GM19328 (cell line): ENCODE results near the gene GIMAP5.
A peak's percentile ranks its signal among the peaks of the same experiment; 100 is the strongest.

Source experiments
- ATAC-seq: cut with Tn5 transposase; IDR thresholded peaks from one replicate; pipeline ENCODE4 v1.9.1; 2021; ENCODE audit warnings: mild to moderate bottlenecking, moderate library complexity; ENCODE audit not compliant: unreplicated experiment

Gene GIMAP5

GRCh38 chr7:150734254-150734653 is 3.0 kb upstream of the GIMAP5 start:
- ATAC-seq: no peak

GRCh38 chr7:150735596-150736358 is 1.4 kb upstream of the GIMAP5 start:
- ATAC-seq: no peak

GRCh38 chr7:150736864-150737263 is 354 bp upstream of the GIMAP5 start:
- peak; percentile 11 for ATAC-seq

DNA sequence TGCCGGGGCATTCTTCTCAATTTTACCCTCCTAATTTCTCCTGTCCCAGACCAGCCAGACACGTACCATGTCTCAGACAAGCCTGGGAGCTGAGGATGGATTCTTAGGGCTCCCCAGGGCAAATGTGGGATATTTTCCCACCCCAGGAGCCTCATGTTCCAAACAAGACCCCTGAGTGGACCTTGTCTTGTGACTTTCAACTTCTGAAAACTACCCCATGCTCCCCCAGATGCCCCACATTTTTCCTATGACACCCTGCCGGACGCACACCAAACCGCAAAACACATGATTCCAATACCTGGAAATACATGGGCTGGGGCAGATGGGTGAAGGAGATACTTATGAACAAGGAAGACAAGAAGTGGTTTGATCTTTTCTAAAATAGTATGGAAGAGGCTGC is 874 bp downstream of the GIMAP5 start:
- no peak for ATAC-seq

GRCh38 chr7:150738591-150739001 is 1.4 kb downstream of the GIMAP5 start:
- no peak for ATAC-seq

DNA sequence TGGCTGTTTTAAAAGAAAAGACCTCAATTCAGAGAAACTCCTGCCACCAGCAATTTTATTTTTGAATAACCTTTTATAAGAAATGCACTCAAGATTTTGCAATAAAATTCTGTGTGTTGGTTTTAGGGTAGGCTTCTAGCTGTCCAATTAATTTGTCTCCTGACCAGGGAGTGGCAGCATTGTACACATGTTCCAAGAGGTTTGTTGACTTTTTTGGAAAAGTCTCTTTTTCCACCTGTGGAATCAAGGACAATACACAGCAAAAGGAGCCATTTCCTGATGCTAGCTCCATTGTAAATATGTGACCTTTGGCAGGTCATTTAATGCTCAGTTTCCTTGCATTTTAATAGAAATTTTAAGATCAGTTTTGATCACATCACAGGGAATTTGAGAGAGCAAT is 1.8 kb downstream of the GIMAP5 start:
- ATAC-seq: no peak

DNA sequence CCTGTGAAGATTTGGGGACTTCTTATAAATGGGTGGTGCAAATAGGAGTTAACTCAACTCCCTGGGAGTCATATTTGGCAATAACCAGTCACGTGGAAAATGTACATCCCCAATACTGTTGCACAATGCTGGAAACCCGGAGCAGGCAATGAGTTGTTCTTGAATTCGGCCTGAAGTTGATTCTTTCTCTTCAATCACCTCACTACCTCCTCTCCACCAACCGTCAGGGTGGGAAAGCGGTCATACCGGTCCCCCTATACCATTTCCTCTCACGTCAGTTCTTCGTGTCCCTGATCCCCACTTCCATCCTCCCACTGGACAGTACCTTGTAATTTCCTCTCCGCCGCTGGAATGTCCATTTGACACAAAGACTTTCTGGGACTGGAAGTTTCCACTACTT is 2.8 kb downstream of the GIMAP5 start:
- ATAC-seq: no peak

DNA sequence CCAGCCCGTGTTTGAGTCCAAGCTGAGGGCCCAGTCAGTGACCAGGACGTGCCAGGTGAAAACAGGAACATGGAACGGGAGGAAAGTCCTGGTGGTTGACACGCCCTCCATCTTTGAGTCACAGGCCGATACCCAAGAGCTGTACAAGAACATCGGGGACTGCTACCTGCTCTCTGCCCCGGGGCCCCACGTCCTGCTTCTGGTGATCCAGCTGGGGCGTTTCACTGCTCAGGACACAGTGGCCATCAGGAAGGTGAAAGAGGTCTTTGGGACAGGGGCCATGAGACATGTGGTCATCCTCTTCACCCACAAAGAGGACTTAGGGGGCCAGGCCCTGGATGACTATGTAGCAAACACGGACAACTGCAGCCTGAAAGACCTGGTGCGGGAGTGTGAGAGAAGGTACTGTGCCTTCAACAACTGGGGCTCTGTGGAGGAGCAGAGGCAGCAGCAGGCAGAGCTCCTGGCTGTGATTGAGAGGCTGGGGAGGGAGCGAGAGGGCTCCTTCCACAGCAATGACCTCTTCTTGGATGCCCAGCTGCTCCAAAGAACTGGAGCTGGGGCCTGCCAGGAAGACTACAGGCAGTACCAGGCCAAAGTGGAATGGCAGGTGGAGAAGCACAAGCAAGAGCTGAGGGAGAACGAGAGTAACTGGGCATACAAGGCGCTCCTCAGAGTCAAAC is 5.2 kb downstream of the GIMAP5 start:
- ATAC-seq: no peak

DNA sequence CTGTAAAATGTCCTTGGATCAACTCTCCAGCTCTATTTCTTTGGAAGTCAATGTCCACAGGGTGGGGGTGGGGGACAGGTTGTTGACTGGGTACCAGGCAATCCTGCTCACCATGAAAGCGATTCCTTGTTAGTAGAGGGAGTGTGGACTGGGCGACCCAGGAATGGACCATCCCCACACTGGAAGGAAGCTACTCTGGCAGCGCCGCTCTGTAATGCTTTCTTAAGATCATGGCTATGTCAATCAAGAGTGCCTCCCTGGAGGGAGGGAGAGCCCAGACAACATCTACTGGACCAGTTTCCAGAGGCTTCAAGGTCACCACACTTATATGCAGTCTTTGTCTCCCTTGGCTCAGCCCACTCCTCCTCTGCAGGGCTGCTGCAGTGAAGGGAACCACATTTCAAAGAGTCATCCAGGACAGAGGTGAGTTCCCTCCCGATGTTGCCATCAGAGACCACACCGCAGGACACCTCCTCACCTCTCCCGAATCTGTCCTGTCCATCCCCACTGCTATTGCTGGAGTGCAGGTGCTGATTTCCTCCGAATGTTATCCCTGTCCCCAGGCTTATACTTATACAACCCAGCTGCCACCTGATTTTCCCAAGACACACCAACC is 6.9 kb downstream of the GIMAP5 start:
- no peak for ATAC-seq

DNA sequence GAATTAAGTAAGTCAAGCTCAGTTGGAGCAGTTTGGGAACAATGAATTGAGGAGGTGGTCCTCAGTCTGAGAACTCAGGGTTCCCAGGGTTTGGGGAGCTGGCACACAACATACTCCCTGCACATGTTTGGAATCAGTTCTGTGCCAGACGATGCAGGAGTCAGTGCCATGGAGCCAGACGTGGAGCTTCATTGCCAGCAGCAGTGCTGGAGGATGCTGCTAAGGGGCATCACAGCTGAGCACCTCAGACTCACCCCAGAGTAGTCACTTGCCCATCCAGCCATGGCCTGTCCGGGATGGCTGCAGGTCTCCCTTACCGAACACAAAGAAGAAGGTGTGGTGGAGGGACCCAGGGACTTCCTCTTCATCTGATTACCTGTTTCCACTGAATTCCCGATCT is 7.9 kb downstream of the GIMAP5 start:
- ATAC-seq: no peak

GRCh38 chr7:150745876-150746275 is 8.7 kb downstream of the GIMAP5 start:
- ATAC-seq: no peak

- no peak for ATAC-seq
These were observed 9.7 kb downstream of the GIMAP5 start for GRCh38 chr7:150746921-150747320.

- no peak for ATAC-seq
These were observed 11.2 kb downstream of the GIMAP5 start for GRCh38 chr7:150748376-150748775.

GRCh38 chr7:150751702-150752101 is 14.5 kb downstream of the GIMAP5 start:
- ATAC-seq: no peak

DNA sequence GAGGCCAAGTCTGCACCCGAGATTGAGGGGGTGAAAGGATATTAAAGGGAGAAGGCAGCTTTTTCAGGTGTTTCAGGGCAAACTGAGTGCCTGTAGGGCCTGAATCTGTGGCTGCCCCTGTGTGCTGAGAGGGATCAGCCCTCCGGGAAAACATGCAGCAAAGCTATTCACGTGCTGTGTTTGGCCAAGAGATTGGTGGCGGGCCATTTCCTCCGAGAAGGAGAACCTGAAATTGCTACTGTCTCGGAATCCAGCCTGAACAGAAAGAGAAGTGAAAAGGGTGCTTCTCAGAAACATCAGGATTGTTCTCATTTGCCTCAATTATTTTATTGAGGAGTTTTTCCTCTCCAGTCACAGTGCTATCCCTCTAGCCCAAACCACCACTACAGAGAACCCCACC is 16.0 kb downstream of the GIMAP5 start:
- no peak for ATAC-seq

GRCh38 chr7:150753826-150754603 is 16.8 kb downstream of the GIMAP5 start:
- no peak for ATAC-seq

DNA sequence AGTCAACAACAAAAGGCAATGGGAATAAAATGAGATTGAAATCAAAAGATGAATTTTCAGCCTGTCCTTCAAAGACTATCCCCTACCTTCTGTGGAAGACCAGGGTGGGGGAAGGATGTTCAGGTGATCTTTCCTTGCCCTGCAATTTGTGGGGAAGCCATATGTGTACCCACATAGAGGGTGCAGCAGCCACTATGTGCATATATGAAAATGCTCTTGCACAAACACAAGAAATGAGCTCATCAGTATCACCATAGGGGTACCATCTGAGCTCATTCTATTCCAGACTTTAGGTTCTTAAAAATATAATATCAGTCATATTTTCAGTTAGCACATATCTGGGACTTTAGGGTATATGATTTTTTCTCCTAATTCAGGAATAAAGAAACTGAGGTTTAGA is 17.7 kb downstream of the GIMAP5 start:
- no peak for ATAC-seq

DNA sequence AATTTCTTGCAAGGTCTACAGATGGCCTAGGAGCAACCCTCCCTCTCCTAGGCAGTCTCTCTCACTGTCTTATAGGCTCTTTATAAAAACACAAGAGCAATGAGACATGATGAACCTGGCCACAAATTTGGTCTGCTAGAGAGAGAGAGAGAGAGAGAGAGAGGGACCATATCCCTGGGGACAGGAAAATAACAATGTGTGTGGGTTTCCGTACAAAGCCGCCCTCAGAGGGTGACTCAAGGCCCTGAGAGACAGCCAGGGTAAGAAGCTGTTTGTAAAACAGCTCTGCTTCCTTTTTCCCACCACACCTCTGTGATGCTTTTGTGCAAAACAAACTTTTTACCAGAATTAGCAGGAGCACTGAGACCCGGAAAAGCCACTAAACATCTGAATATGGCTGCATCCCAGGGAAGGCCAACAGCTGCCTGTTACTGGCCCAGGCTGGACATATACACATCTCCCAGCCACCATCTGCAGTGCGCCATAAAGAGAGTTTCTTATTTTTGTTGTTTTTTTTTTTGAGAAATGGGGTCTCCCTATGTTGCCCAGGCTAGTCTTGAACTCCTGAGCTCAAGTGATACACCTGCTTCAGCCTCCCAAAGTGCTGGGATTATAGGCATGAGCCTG is 18.4 kb downstream of the GIMAP5 start:
- ATAC-seq: no peak

- ATAC-seq: no peak
These were observed 18.9 kb downstream of the GIMAP5 start for GRCh38 chr7:150756166-150756565.

- ATAC-seq: no peak
These were observed 19.6 kb downstream of the GIMAP5 start for GRCh38 chr7:150756858-150757257.

- ATAC-seq: no peak
These were observed 22.3 kb downstream of the GIMAP5 start for GRCh38 chr7:150759479-150759878.
